Testis (tissue), 2 donors: Measurements from ENCODE around the gene ATP11A.

Experiments used
- POLR2A ChIP-seq: fragments of 450-650 bp; IDR thresholded peaks from one replicate; pipeline ENCODE4 v1.6.1; 2017; ENCODE audit warnings: antibody characterized with exemption, mild to moderate bottlenecking, moderate library complexity
- TF ChIP-seq, protein P1 (sequence below), 3 experiments: fragments of 450-650 bp in 2 of 3; fragments of 200-600 bp in 1 of 3; sonication (generic) in 1 of 3; IDR thresholded peaks; one replicate each; pipeline ENCODE4 v1.5.1; 2016 to 2019; ENCODE audit warnings: antibody characterized with exemption in 3 of 3, mild to moderate bottlenecking in 2 of 3, moderate library complexity in 1 of 3

DNA sequence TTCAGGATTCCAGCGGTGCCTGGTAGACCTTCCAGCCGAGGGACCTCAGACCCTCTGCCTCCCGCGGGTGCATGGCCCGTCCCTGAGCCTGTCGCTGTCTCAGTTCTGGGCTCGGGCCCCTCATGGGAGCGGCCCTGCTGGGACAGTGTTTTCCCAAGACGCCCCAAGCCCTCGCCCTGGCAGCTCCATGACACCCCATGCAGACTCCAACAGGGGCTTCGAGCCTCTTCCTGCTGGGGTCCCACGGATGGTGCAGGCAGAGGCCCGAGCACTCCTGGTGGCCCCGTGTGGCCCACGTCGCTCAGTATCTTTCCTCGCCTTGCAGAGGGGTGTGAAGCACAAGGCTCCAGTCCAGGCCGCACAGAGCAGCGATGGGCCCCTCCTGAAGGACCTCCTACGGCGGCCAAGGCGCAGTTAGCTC lies 190.4 kb downstream of the ATP11A start:
- TF ChIP-seq, protein P1, sequence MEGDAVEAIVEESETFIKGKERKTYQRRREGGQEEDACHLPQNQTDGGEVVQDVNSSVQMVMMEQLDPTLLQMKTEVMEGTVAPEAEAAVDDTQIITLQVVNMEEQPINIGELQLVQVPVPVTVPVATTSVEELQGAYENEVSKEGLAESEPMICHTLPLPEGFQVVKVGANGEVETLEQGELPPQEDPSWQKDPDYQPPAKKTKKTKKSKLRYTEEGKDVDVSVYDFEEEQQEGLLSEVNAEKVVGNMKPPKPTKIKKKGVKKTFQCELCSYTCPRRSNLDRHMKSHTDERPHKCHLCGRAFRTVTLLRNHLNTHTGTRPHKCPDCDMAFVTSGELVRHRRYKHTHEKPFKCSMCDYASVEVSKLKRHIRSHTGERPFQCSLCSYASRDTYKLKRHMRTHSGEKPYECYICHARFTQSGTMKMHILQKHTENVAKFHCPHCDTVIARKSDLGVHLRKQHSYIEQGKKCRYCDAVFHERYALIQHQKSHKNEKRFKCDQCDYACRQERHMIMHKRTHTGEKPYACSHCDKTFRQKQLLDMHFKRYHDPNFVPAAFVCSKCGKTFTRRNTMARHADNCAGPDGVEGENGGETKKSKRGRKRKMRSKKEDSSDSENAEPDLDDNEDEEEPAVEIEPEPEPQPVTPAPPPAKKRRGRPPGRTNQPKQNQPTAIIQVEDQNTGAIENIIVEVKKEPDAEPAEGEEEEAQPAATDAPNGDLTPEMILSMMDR (IDR thresholded peaks at IDR 0.05), result no peak
- no peak for TF ChIP-seq POLR2A
